ENCODE data around the gene TMEM132C. TPM values are rescaled to one million over a fixed set of nuclear protein-coding genes. Genes with fewer than 3 reads are reported as not detected.

The TMEM132C gene
- total RNA-seq, 1 experiment from 2014 or later: not detected

DNA sequence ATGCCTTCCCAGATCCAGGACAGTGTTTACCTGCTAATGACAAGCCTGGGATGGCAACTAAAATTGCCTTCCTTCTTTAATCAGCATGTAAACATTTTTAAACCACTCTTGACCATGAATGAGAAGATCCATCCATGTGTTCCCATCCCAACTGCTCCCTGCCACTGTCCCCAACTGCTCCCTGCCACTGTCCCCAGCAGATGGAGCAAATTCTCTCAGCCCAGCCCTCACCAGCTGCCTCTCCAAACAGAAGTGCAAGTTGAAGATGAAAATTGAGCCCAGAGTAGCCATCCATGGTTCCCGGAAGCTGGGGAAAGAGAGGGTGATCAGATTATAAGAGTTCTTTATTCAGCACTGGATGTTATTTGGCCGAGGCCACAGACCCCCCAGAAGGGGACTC, 423.7 kb downstream of the TMEM132C start (continued):
- TF ChIP-seq, protein P1, sequence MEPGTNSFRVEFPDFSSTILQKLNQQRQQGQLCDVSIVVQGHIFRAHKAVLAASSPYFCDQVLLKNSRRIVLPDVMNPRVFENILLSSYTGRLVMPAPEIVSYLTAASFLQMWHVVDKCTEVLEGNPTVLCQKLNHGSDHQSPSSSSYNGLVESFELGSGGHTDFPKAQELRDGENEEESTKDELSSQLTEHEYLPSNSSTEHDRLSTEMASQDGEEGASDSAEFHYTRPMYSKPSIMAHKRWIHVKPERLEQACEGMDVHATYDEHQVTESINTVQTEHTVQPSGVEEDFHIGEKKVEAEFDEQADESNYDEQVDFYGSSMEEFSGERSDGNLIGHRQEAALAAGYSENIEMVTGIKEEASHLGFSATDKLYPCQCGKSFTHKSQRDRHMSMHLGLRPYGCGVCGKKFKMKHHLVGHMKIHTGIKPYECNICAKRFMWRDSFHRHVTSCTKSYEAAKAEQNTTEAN (CRISPR knock-in tag; IDR thresholded peaks at IDR 0.05): no peak
- TF ChIP-seq, protein P2, sequence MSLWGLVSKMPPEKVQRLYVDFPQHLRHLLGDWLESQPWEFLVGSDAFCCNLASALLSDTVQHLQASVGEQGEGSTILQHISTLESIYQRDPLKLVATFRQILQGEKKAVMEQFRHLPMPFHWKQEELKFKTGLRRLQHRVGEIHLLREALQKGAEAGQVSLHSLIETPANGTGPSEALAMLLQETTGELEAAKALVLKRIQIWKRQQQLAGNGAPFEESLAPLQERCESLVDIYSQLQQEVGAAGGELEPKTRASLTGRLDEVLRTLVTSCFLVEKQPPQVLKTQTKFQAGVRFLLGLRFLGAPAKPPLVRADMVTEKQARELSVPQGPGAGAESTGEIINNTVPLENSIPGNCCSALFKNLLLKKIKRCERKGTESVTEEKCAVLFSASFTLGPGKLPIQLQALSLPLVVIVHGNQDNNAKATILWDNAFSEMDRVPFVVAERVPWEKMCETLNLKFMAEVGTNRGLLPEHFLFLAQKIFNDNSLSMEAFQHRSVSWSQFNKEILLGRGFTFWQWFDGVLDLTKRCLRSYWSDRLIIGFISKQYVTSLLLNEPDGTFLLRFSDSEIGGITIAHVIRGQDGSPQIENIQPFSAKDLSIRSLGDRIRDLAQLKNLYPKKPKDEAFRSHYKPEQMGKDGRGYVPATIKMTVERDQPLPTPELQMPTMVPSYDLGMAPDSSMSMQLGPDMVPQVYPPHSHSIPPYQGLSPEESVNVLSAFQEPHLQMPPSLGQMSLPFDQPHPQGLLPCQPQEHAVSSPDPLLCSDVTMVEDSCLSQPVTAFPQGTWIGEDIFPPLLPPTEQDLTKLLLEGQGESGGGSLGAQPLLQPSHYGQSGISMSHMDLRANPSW (CRISPR knock-in tag; conservative IDR thresholded peaks at IDR 0.05; ENCODE audit: low read depth): no peak
- TF ChIP-seq, protein P3, sequence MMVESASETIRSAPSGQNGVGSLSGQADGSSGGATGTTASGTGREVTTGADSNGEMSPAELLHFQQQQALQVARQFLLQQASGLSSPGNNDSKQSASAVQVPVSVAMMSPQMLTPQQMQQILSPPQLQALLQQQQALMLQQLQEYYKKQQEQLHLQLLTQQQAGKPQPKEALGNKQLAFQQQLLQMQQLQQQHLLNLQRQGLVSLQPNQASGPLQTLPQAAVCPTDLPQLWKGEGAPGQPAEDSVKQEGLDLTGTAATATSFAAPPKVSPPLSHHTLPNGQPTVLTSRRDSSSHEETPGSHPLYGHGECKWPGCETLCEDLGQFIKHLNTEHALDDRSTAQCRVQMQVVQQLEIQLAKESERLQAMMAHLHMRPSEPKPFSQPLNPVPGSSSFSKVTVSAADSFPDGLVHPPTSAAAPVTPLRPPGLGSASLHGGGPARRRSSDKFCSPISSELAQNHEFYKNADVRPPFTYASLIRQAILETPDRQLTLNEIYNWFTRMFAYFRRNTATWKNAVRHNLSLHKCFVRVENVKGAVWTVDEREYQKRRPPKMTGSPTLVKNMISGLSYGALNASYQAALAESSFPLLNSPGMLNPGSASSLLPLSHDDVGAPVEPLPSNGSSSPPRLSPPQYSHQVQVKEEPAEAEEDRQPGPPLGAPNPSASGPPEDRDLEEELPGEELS (CRISPR knock-in tag; IDR thresholded peaks at IDR 0.05): no peak
- TF ChIP-seq GABPB1 (CRISPR knock-in tag; IDR thresholded peaks at IDR 0.05): no peak
- TF ChIP-seq, protein P4, sequence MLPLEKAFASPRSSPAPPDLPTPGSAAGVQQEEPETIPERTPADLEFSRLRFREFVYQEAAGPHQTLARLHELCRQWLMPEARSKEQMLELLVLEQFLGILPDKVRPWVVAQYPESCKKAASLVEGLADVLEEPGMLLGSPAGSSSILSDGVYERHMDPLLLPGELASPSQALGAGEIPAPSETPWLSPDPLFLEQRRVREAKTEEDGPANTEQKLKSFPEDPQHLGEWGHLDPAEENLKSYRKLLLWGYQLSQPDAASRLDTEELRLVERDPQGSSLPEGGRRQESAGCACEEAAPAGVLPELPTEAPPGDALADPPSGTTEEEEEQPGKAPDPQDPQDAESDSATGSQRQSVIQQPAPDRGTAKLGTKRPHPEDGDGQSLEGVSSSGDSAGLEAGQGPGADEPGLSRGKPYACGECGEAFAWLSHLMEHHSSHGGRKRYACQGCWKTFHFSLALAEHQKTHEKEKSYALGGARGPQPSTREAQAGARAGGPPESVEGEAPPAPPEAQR (CRISPR knock-in tag; IDR thresholded peaks at IDR 0.05): no peak
- TF ChIP-seq OVOL2 (CRISPR knock-in tag; IDR thresholded peaks at IDR 0.05; ENCODE audit: borderline replicate concordance): no peak

DNA sequence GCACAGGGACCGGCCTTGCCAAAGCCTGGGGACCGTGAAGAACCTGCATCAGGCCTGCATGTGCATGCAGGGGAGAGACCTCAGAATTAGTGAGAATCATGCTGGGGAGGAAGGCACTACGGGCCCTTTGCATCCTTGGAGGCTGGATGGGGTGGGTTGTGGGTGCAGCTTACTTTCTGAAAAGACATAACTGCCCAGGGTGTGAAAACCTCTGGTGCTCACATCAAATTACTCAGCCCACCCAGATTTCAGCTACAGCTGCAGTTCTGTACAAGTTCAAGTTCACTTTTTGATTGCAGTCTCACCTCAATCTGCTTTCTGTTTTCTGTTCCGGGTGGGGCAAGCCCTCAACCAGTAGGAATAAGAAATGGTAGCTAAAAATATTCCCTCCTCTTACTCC, 426.1 kb downstream of the TMEM132C start:
- no peak overlapping the region for H3K4me3 Mint-ChIP-seq
- H3K36me3 Mint-ChIP-seq: peaks cover 49% of the 10 kb centered on the region
- POLR2A ChIA-PET: no interaction called here
- DNase-seq (ENCODE audit: low spot score): no peak
- CTCF ChIA-PET: no interaction called here
- no peak overlapping the region for H3K27ac Mint-ChIP-seq
- peaks cover 50% of the 10 kb centered on the region for H3K9me3 Mint-ChIP-seq
- peaks cover 19% of the 10 kb centered on the region for H3K27me3 Mint-ChIP-seq (ENCODE audit: low read depth)
- no peaks in the 10 kb centered on the region for H3K4me1 Mint-ChIP-seq
- ATAC-seq: no peak
- TF ChIP-seq NFE2L1 (CRISPR knock-in tag; IDR thresholded peaks at IDR 0.05): no peak
- TF ChIP-seq TEAD1 (CRISPR knock-in tag; IDR thresholded peaks at IDR 0.05): no peak
- TF ChIP-seq, protein P5, sequence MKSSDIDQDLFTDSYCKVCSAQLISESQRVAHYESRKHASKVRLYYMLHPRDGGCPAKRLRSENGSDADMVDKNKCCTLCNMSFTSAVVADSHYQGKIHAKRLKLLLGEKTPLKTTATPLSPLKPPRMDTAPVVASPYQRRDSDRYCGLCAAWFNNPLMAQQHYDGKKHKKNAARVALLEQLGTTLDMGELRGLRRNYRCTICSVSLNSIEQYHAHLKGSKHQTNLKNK (CRISPR knock-in tag; IDR thresholded peaks at IDR 0.05): no peak
- TF ChIP-seq SOX15 (CRISPR knock-in tag; IDR thresholded peaks at IDR 0.05): no peak
- TF ChIP-seq ZBTB21 (CRISPR knock-in tag; IDR thresholded peaks at IDR 0.05; ENCODE audit: borderline replicate concordance): no peak
- no peak for TF ChIP-seq ELF4 (CRISPR knock-in tag; IDR thresholded peaks at IDR 0.05; ENCODE audit: low read depth)
- no peak for TF ChIP-seq PRRX2 (CRISPR knock-in tag; IDR thresholded peaks at IDR 0.05)
- TF ChIP-seq, protein P6, sequence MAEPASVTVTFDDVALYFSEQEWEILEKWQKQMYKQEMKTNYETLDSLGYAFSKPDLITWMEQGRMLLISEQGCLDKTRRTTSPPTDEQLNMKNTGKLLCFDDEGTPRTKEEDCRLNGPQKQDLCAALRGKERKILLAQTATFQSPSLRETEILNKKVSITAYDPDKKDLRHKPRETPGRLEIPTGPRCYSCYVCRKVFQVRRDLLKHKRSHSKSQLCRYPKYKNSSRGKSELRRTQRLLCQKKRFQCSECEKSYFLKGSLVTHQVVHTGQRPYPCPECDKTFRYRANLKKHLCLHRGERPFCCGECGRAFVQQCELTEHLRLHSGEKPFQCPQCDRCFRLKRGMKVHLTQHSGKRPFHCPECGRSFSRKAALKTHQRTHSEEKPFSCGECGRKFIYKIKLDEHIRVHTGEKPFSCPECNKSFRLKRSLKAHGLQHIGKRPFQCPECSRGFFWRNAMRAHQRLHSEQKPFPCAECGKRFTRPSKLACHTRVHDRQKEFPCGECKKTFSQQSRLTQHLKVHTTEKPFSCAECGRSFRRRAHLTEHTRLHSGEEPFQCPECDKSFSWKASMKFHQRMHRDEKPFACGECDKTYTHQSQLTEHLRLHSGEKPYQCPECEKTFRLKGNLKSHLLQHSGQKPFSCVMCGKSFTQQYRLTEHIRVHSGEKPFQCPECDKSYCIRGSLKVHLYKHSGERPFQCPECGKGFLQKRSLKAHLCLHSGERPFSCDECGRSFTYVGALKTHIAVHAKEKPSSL (CRISPR knock-in tag; conservative IDR thresholded peaks at IDR 0.05): no peak
- TF ChIP-seq, protein P7, sequence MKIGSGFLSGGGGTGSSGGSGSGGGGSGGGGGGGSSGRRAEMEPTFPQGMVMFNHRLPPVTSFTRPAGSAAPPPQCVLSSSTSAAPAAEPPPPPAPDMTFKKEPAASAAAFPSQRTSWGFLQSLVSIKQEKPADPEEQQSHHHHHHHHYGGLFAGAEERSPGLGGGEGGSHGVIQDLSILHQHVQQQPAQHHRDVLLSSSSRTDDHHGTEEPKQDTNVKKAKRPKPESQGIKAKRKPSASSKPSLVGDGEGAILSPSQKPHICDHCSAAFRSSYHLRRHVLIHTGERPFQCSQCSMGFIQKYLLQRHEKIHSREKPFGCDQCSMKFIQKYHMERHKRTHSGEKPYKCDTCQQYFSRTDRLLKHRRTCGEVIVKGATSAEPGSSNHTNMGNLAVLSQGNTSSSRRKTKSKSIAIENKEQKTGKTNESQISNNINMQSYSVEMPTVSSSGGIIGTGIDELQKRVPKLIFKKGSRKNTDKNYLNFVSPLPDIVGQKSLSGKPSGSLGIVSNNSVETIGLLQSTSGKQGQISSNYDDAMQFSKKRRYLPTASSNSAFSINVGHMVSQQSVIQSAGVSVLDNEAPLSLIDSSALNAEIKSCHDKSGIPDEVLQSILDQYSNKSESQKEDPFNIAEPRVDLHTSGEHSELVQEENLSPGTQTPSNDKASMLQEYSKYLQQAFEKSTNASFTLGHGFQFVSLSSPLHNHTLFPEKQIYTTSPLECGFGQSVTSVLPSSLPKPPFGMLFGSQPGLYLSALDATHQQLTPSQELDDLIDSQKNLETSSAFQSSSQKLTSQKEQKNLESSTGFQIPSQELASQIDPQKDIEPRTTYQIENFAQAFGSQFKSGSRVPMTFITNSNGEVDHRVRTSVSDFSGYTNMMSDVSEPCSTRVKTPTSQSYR (CRISPR knock-in tag; IDR thresholded peaks at IDR 0.05): no peak
- TF ChIP-seq ATF1 (CRISPR knock-in tag; IDR thresholded peaks at IDR 0.05): no peak
- TF ChIP-seq SMAD4 (CRISPR knock-in tag; IDR thresholded peaks at IDR 0.05): no peak
- TF ChIP-seq, protein P8, sequence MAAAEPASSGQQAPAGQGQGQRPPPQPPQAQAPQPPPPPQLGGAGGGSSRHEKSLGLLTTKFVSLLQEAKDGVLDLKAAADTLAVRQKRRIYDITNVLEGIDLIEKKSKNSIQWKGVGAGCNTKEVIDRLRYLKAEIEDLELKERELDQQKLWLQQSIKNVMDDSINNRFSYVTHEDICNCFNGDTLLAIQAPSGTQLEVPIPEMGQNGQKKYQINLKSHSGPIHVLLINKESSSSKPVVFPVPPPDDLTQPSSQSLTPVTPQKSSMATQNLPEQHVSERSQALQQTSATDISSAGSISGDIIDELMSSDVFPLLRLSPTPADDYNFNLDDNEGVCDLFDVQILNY (CRISPR knock-in tag; IDR thresholded peaks at IDR 0.05): no peak
- TF ChIP-seq, protein P2 (CRISPR knock-in tag; conservative IDR thresholded peaks at IDR 0.05; ENCODE audit: low read depth): no peak
- no peak for TF ChIP-seq OVOL2 (CRISPR knock-in tag; IDR thresholded peaks at IDR 0.05; ENCODE audit: borderline replicate concordance)
- TF ChIP-seq TEAD4 (CRISPR knock-in tag; IDR thresholded peaks at IDR 0.05): no peak

All from WTC11 (cell line).